DOHH2 (cell line): ENCODE data around the gene HEBP2.

Source experiments
- H3F3A ChIP-seq: fragments of 200-600 bp; sonication (generic), shearing (Covaris generic); 2 replicates; pipeline ENCODE4 v1.6.0; 2016; ENCODE audit warnings: antibody characterized with exemption, mild to moderate bottlenecking; ENCODE audit not compliant: control insufficient read depth, insufficient read depth
- H3K27ac ChIP-seq: fragments of 200-600 bp; sonication (generic); 2 replicates; pipeline ENCODE4 v1.5.1; 2014; ENCODE audit warnings: low read depth, mild to moderate bottlenecking, low read length, moderate library complexity
- H3K27me3 ChIP-seq: fragments of 200-600 bp; sonication (generic); 2 replicates; pipeline ENCODE4 v1.6.1; 2014; ENCODE audit warnings: mild to moderate bottlenecking, low read length, mixed read lengths; ENCODE audit not compliant: control insufficient read depth
- H3K36me3 ChIP-seq: fragments of 200-600 bp; sonication (generic); 2 replicates; pipeline ENCODE4 v1.6.1; 2014; ENCODE audit warnings: mild to moderate bottlenecking, low read length, moderate library complexity, mixed read lengths; ENCODE audit not compliant: control insufficient read depth
- H3K4me1 ChIP-seq: fragments of 200-600 bp; sonication (generic); 2 replicates; pipeline ENCODE4 v1.6.1; 2014; ENCODE audit warnings: mild to moderate bottlenecking, low read length, mixed read lengths; ENCODE audit not compliant: control insufficient read depth
- H3K4me2 ChIP-seq: fragments of 200-600 bp; sonication (generic); 2 replicates; pipeline ENCODE4 v1.6.0; 2014; ENCODE audit warnings: mild to moderate bottlenecking, low read length, moderate library complexity
- H3K4me3 ChIP-seq: fragments of 200-600 bp; sonication (generic); 2 replicates; pipeline ENCODE4 v1.5.1; 2014; ENCODE audit warnings: mild to moderate bottlenecking, low read length, mixed read lengths
- H3K79me2 ChIP-seq: fragments of 200-600 bp; sonication (generic); 2 replicates; pipeline ENCODE4 v1.6.1; 2014; ENCODE audit warnings: mild to moderate bottlenecking, low read length, mixed read lengths; ENCODE audit not compliant: control insufficient read depth
- H3K9me2 ChIP-seq: fragments of 200-600 bp; sonication (generic); replicated peaks from 2 replicates; pipeline ENCODE4 v1.6.1; 2014; ENCODE audit warnings: mild to moderate bottlenecking, low read length, mixed read lengths; ENCODE audit not compliant: control insufficient read depth
- H3K9me3 ChIP-seq: fragments of 200-600 bp; sonication (generic); 2 replicates; pipeline ENCODE4 v1.6.1; 2014; ENCODE audit warnings: antibody characterized with exemption, low read length, mixed read lengths; ENCODE audit not compliant: control insufficient read depth, insufficient read depth
- H4K20me1 ChIP-seq: fragments of 200-600 bp; sonication (generic); 2 replicates; pipeline ENCODE4 v1.6.0; 2014; ENCODE audit warnings: low read depth, mild to moderate bottlenecking, antibody characterized with exemption, low read length, moderate library complexity; ENCODE audit not compliant: control insufficient read depth, insufficient read depth
- CTCF ChIP-seq: fragments of 200-600 bp; sonication (generic); IDR thresholded peaks from one replicate; pipeline ENCODE4 v1.5.1; 2014; ENCODE audit warnings: antibody characterized with exemption, mild to moderate bottlenecking, low read depth, low read length; ENCODE audit not compliant: poor library complexity, severe bottlenecking
- EZH2phosphoT487 ChIP-seq: fragments of 200-600 bp; sonication (generic); IDR thresholded peaks from 2 replicates; pipeline ENCODE4 v1.6.1; 2017; ENCODE audit warnings: borderline replicate concordance, mild to moderate bottlenecking, antibody characterized with exemption, low read length, moderate library complexity, mixed read lengths

Gene HEBP2

DNA sequence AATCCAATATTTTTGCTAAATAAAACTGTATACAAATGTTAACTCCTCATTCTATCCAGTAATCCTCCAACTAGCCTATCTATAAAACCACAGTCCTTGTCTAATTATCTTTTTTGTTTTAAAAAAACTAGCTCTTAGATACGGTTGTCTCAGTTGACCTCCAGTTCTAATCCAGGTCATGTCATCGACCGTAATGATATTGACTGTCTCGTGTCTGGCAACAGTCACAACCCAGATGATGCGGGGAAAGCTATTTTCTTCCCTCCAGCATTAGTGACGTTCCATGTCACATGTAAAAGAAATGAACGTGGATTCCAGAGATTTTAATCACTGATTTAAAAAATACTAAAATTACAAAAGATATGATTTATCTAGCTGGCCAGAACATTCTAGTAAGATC lies 35.5 kb downstream of the HEBP2 start:
- Histone ChIP-seq H3K36me3 (no peaks in the 10 kb centered on the region), H3K4me1 (no peaks in the 10 kb centered on the region), H3F3A (no peaks in the 10 kb centered on the region), H3K9me2 (no peaks in the 10 kb centered on the region), H3K4me3 (no peak overlapping the region), H3K27me3 (no peaks in the 10 kb centered on the region), H3K27ac (no peak overlapping the region), H3K9me3 (no peaks in the 10 kb centered on the region), H4K20me1 (no peaks in the 10 kb centered on the region), H3K4me2 (no peak overlapping the region), H3K79me2 (no peaks in the 10 kb centered on the region)
- TF ChIP-seq EZH2phosphoT487, result no peak
- no peak for TF ChIP-seq CTCF

DNA sequence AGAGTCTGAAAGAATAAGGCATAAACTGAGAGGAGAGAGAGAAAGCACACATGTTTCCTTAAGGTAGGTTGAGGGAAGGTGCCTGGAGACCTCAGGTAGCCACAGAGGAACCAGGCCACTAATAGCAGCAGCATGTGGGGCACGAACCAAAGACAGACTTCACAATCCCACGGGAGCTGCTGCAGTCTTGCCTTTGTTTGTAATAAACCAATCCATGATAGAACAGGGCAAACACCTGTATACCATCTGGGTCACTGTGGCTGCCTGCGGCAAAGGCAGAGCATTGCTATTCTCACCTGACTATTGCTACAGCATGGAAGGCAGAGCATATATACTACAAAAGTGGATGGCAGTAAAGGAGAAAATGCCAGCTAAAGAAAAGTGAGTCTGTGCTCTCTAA lies 36.3 kb downstream of the HEBP2 start:
- no peaks in the 10 kb centered on the region for H3K27me3 ChIP-seq
- no peaks in the 10 kb centered on the region for H4K20me1 ChIP-seq
- H3K79me2 ChIP-seq, result no peaks in the 10 kb centered on the region
- no peak overlapping the region for H3K27ac ChIP-seq
- no peaks in the 10 kb centered on the region for H3K9me3 ChIP-seq
- no peak overlapping the region for H3K4me2 ChIP-seq
- no peaks in the 10 kb centered on the region for H3F3A ChIP-seq
- H3K4me3 ChIP-seq, result no peak overlapping the region
- H3K36me3 ChIP-seq, result no peaks in the 10 kb centered on the region
- H3K4me1 ChIP-seq, result no peaks in the 10 kb centered on the region
- no peaks in the 10 kb centered on the region for H3K9me2 ChIP-seq
- no peak for TF ChIP-seq EZH2phosphoT487
- TF ChIP-seq CTCF, result no peak

DNA sequence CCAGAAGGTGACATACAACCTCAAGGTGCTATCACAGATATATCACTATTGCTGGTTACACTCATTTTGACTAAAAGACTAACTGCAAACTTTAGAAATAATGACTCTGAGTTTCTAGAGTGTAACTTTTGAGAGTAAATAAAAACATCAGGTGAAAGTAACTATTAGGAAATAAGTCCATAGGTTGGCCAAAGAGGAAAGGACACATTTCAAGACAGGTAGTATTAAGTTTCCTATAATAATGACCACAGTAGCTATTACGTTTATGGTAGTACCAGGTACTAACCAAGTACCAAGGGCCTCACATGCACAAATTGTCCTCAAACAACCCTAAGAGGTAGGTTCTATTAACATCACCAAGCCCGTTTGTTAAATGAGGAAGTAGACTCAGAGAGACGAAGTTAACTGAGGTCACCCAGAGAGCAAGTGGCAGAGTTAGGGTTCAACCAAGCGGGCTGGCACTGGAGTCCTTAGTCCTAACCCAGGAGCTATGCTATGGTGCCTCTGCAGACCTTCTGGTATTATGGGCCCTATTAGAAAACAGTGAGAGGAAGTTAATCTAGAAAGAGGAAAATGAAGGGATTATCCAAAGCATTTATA lies 36.8 kb downstream of the HEBP2 start:
- no peak overlapping the region for H3K27ac ChIP-seq
- H3F3A ChIP-seq, result no peaks in the 10 kb centered on the region
- H4K20me1 ChIP-seq, result no peaks in the 10 kb centered on the region
- H3K9me3 ChIP-seq, result no peaks in the 10 kb centered on the region
- no peaks in the 10 kb centered on the region for H3K79me2 ChIP-seq
- no peak overlapping the region for H3K4me2 ChIP-seq
- TF ChIP-seq CTCF (no peak), EZH2phosphoT487 (no peak)
- H3K4me3 ChIP-seq, result no peak overlapping the region
- H3K36me3 ChIP-seq, result no peaks in the 10 kb centered on the region
- H3K27me3 ChIP-seq, result no peaks in the 10 kb centered on the region
- H3K9me2 ChIP-seq, result no peaks in the 10 kb centered on the region
- H3K4me1 ChIP-seq, result no peaks in the 10 kb centered on the region

- no peaks in the 10 kb centered on the region for H3K36me3 ChIP-seq
- H4K20me1 ChIP-seq, result no peaks in the 10 kb centered on the region
- H3K9me2 ChIP-seq, result no peaks in the 10 kb centered on the region
- no peak overlapping the region for H3K27ac ChIP-seq
- no peaks in the 10 kb centered on the region for H3K79me2 ChIP-seq
- no peaks in the 10 kb centered on the region for H3K4me1 ChIP-seq
- H3F3A ChIP-seq, result no peaks in the 10 kb centered on the region
- TF ChIP-seq CTCF (no peak), EZH2phosphoT487 (no peak)
- no peak overlapping the region for H3K4me2 ChIP-seq
- no peaks in the 10 kb centered on the region for H3K9me3 ChIP-seq
- H3K4me3 ChIP-seq, result no peak overlapping the region
- H3K27me3 ChIP-seq, result no peaks in the 10 kb centered on the region
Observed at GRCh38 chr6:138441965-138442364, 37.9 kb downstream of the HEBP2 start.
